TTC549 (cell line): ENCODE data around the gene MVK.
"Not testable (repeated sequence)": the region's sequence is repeated elsewhere in the genome, so short reads cannot be mapped to it uniquely, and the experiment has no call there.

Source experiments
- FAIRE-seq: peaks from 2 replicates; lab custom pipeline; 2012; peaks lifted over from hg19 to GRCh38; lab: Jason Lieb, UNC

Gene MVK

GRCh38 chr12:109591041-109591440 lies 17.4 kb downstream of the MVK start:
- no peak for FAIRE-seq

GRCh38 chr12:109592195-109592904 lies 18.8 kb downstream of the MVK start:
- no peak for FAIRE-seq

- FAIRE-seq, result no peak
Observed at GRCh38 chr12:109592905-109593272, 19.3 kb downstream of the MVK start.

GRCh38 chr12:109594556-109595317 lies 21.1 kb downstream of the MVK start:
- FAIRE-seq, result no peak

- FAIRE-seq, result no peak
Observed at GRCh38 chr12:109595321-109595902, 21.8 kb downstream of the MVK start.

- FAIRE-seq, result no peak
Observed at GRCh38 chr12:109596418-109597244, 23.0 kb downstream of the MVK start.

- no peak for FAIRE-seq
Observed at GRCh38 chr12:109597414-109597794, 23.8 kb downstream of the MVK start.

- FAIRE-seq, result peak; percentile 5
Observed at GRCh38 chr12:109597795-109598427, 24.3 kb downstream of the MVK start.

- no peak for FAIRE-seq
Observed at GRCh38 chr12:109598428-109598854, 24.8 kb downstream of the MVK start.

GRCh38 chr12:109599087-109599486 lies 25.5 kb downstream of the MVK start:
- no peak for FAIRE-seq

GRCh38 chr12:109600481-109600880 lies 26.9 kb downstream of the MVK start:
- no peak for FAIRE-seq

GRCh38 chr12:109600995-109601394 lies 27.4 kb downstream of the MVK start:
- FAIRE-seq, result no peak

- FAIRE-seq, result no peak
Observed at GRCh38 chr12:109601557-109601956, 28.0 kb downstream of the MVK start.

GRCh38 chr12:109602132-109602531 lies 28.5 kb downstream of the MVK start:
- FAIRE-seq, result not testable (repeated sequence)

- no peak for FAIRE-seq
Observed at GRCh38 chr12:109604132-109604585, 30.6 kb downstream of the MVK start.

GRCh38 chr12:109605016-109605415 lies 31.4 kb downstream of the MVK start:
- FAIRE-seq, result no peak

GRCh38 chr12:109605599-109606228 lies 32.1 kb downstream of the MVK start:
- no peak for FAIRE-seq

- no peak for FAIRE-seq
Observed at GRCh38 chr12:109606320-109607028, 32.9 kb downstream of the MVK start.

- no peak for FAIRE-seq
Observed at GRCh38 chr12:109607618-109608017, 34.0 kb downstream of the MVK start.

GRCh38 chr12:109608270-109608669 lies 34.7 kb downstream of the MVK start:
- no peak for FAIRE-seq

- FAIRE-seq, result no peak
Observed at GRCh38 chr12:109608793-109609192, 35.2 kb downstream of the MVK start.
